ENCODE results near the gene CARMIL3.
"Not testable (repeated sequence)": the region's sequence is repeated elsewhere in the genome, so short reads cannot be mapped to it uniquely, and the experiment has no call there.

The CARMIL3 gene, protein sequence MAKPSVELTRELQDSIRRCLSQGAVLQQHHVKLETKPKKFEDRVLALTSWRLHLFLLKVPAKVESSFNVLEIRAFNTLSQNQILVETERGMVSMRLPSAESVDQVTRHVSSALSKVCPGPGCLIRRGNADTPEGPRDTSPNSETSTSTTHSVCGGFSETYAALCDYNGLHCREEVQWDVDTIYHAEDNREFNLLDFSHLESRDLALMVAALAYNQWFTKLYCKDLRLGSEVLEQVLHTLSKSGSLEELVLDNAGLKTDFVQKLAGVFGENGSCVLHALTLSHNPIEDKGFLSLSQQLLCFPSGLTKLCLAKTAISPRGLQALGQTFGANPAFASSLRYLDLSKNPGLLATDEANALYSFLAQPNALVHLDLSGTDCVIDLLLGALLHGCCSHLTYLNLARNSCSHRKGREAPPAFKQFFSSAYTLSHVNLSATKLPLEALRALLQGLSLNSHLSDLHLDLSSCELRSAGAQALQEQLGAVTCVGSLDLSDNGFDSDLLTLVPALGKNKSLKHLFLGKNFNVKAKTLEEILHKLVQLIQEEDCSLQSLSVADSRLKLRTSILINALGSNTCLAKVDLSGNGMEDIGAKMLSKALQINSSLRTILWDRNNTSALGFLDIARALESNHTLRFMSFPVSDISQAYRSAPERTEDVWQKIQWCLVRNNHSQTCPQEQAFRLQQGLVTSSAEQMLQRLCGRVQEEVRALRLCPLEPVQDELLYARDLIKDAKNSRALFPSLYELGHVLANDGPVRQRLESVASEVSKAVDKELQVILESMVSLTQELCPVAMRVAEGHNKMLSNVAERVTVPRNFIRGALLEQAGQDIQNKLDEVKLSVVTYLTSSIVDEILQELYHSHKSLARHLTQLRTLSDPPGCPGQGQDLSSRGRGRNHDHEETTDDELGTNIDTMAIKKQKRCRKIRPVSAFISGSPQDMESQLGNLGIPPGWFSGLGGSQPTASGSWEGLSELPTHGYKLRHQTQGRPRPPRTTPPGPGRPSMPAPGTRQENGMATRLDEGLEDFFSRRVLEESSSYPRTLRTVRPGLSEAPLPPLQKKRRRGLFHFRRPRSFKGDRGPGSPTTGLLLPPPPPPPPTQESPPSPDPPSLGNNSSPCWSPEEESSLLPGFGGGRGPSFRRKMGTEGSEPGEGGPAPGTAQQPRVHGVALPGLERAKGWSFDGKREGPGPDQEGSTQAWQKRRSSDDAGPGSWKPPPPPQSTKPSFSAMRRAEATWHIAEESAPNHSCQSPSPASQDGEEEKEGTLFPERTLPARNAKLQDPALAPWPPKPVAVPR (N-terminal part only)

DNA sequence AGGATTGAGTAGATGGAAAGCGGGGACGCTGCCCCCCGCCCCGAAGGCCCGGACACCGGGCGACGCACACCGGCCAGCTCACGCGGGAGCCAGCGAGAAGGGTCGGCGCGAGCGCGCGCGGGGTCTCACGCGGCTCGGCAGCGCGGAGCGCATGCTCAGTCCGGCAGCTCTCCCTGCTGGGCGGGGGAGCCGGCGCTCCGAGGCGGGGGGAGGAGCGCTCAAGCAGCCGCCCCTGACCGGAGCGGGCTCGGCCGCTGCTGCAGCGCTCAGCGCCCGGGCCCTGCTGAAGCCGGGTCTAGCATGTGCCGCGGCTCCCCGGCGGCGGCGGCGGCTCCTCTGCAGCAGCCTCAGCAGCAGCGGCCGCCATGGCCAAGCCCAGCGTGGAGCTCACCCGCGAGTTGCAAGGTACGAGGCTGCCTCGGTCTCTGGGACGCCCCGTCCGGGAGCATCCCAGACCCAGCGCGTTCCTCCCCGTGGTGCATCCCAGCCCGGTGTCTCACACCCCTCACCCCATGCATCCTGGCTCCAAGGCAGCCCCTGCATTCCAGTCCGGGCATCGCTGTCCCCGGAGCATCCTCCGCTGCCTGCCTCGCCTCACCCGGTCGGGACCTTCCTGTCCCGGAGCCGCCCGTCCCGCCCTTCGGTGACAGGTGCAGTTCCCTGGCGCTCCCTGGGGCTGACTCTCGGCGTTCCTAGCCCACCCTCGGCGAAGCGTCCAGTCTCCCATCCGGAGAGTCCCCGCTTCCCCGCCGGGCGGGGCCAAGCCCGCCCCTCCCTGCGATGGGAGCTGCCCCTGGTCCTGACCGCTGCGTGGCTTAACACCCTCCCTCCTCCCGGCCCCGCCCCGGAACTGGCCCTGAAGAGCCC lies at the start of gene CARMIL3:
TSS of gene CARMIL3 (plus strand) at position 221 of the 867 bp plus-strand sequence. CDS start at position 366, 145 bp downstream.
- peak; percentile 63 to 85 (median 65) for DNase-seq

DNA sequence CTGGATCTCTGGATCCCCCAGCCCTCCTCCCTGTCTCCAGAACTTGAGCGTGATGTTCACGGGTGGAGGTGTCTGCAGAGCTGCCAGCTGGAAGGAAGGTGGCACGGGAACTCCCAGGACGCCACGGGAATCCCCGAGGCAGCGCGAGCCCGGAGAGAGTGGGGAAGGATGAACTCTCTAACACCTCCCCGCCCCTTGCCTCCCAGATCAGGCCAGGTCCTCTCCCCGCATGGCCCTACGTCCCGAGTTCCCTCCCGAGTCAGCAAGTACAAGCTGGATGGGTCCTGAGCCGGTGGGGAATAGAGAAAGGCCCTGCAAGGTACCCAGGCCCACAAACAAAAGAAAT lies 45.4 kb upstream of the CARMIL3 start:
- DNase-seq = not testable (repeated sequence)

DNA sequence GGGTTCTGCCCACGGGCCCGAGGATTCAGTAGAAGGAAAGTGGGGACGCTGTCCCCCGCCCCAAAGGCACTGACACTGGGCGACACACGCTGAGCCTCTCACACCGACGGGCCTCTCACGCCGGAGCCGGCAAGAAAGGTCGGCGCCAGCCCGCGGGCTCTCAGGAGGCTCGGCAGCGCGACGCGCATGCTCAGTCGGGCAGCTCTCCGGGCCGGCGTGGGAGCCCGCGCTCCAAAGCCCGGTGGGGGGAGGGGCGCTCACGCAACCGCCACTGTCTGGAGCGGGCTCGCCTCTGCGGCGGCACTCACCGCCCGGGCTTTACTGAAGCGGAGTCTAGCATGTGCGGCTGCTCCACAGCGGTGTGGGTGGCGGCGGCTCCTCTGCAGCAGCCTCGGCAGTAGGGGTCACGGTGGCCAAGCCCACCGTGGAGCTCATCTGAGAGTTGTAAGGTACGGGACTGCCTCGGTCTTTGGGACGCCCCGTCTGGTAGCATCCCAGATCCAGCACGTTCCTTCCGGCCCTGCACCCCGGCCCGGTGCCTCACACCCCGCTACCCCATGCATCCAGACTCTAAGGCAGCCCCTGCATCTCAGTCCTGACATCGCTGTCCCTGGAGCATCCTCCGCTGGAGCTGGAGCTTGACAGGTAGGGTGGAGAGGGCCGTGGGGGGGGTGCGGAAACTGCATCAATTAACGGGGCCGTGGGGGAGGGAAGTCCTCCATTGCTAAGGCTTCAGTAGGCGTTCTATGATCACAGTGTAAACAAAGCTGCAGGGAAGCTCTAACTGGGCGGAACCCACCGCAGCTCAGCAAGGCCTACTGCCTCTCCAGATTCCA lies 44.8 kb upstream of the CARMIL3 start:
- DNase-seq = peak in 2 of 3 donors; percentile 25 to 65

DNA sequence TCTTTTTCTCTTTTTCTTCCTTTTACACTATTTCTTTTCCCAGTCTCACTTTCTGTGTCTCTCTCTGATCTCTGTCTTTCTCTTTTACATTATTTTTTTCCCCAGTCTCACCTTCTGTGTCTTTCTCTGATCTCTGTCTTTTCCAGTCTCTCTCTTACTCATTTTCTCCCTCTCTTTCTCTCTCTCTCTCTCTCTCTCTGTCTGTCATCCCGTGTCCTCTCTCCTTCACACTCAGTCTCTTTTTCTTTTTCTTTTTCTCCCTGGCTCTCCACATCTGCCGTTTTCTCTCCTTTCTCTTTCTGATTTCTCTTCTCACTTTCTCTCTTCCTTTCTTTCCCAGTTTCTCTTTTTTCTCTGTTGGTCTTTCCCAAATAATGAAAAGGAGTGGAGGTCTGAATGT lies 40.8 kb upstream of the CARMIL3 start:
- DNase-seq = no peak

DNA sequence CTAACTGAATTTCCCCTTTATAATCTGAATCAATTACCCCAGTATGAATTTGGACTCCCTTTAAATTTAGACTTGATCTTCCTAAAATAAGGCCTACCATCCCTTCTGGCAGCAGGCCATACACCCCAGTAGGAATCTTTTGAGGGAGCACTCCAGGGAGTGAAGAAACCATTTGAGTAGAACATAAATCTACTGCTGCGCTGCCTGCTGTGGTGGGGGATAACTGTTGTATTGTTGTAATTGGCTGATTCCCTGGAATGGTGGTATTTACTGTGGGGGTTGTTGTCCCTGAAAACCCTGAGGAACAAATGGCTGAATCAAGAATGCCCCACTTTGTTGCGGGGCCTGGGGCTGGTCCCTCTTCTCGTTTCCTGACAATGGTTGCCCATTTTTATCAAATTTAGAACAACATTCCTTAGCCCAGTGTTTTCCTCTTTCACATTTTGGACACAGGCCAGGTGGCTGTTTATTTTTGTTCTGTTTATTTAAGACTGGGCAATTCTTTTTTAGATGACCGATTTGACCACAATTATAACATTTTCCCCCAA lies 39.0 kb upstream of the CARMIL3 start:
- DNase-seq = not testable (repeated sequence)

DNA sequence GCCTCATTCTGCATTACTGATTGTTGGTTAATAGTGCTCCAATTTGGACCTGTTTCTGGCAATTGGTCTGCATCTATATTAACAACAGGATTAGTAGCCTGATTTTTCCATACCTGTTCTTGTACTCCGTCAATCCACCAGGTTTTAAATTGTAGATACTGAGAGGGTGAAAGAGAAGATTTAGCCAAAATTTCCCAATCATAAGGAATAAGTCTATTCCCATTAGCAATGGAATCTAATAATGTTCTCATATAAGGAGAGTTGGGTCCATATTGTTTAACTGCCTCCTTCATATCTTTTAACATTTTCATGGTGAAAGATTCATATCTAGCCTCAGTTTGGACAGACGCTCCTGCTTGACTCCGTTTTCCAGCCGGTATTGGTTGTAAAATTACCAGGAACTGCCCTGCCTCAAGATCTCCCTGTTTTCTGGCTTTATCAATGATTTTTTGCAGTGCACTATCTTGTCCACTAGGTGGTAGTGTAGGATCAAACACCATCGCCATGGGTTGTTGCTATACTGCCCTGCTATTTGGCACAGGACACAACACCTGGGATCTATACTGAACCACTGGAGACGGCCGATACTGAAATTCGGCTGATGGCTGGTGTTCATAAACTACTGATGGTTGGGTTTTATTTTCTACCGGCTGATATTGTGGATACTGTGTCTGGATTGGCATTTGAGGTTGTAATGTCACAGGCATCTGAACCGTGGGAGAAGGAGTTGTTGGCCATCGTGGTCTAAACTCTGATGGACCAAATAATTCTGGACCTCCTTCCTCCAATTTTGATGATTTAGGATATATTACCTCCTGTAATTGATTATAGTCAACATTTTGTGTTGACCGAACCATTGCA lies 37.9 kb upstream of the CARMIL3 start:
- peak; percentile 70 to 86 (median 76) for DNase-seq

DNA sequence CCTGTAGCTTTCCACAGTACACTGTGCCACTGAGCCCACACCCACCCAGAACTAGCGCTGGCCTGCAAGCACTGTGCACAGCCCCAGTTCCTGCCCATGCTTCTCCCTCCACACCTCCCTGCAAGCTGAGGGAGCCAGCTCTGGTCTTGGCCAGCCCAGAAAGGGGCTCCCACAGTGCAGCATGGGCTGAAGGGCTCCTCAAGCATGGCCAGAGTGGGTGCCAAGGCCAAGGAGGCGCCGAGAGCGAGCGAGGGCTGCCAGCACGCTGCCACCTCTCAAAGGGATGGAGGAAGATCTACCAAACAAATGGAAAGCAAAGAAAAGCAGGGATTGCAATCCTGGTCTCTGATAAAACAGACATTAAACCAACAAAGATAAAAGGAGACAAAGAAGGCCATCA lies 36.1 kb upstream of the CARMIL3 start:
- not testable (repeated sequence) for DNase-seq

DNA sequence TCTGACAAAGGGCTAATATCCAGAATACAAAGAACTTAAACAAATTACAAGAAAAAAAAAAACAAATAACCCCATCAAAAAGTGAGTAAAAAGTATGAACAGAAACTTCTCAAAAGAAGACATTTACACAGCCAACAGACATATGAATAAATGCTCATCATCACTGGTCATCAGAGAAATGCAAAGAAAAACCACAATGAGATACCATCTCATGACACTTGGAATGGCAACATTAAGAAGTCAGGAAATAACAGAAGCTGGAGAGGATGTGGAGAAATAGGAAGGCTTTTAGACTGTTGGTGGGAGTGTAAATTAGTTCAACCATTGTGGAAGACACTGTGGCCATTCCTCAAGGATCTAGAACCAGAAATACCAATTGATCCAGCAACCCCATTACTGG lies 32.8 kb upstream of the CARMIL3 start:
- peak; percentile 44 to 77 (median 70) for DNase-seq

DNA sequence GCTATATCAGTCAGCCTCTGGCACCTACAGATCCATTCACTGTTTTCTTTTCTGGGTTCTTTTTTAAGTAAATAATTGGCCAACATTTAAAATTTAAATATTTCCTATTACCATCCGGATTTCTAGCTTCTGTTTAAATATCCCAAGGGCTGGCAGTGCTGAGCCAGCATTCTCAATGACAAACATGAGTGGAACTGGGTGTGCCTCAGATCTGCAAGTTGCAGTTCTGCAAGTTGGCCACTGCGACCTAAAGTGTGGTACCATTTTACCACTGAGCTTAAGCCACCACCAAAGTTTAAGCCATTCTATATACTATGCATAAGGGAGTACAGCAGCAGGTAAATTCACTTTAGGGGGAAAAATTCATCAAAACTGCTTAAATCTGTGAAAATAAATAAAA lies 31.9 kb upstream of the CARMIL3 start:
- DNase-seq = peak; percentile 22 to 35 (median 30)

DNA sequence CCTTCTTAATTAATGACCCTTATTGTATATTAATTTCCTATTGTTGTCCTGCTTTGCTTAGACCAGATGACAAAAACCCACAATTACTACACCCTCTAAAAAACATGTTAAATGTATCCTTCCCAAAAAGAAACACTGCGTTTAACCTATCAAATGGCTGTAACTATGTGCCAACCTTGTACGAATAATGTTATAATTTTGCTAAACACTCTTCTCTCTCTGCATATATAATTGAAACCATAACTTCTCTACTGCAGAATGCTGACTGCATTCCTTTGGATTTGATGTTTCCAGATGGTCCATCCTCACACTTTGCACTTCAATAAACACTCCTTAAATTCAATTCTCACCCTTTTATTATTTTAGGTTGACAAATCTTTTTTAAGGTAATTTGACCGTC lies 31.3 kb upstream of the CARMIL3 start:
- DNase-seq = not testable (repeated sequence)

DNA sequence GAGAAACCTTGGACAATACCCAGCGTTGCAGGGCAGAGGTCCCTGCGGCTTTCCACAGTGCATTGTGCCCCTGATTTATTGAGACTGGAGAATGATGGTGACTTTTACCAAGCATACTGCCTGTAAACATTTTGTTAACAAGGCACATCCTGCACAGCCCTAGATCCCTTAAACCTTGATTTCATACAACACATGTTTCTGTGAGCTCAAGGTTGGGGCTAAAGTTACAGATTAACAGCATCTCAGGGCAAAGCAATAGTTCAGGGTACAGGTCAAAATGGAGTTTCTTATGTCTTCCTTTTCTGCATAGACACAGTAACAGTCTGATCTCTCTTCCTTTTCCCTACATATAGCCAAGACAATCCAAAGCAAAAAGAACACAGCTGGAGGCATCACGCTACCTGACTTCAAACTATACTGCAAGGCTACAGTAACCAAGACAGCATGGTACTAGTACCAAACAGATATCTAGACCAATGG lies 26.8 kb upstream of the CARMIL3 start:
- DNase-seq = peak in 1 of 3 donors; percentile 6

DNA sequence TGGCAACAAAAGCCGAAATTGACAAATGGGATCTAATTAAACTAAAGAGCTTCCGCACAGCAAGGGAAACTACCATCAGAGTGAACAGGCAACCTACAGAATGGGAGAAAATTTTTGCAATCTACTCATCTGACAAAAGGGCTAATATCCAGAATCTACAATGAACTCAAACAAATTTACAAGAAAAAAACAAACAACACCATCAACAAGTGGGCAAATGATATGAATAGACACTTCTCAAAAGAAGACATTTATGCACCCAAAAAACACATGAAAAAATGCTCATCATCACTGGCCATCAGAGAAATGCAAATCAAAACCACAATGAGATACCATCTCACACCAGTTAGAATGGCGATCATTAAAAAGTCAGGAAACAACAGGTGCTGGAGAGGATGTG lies 22.1 kb upstream of the CARMIL3 start:
- not testable (repeated sequence) for DNase-seq

DNA sequence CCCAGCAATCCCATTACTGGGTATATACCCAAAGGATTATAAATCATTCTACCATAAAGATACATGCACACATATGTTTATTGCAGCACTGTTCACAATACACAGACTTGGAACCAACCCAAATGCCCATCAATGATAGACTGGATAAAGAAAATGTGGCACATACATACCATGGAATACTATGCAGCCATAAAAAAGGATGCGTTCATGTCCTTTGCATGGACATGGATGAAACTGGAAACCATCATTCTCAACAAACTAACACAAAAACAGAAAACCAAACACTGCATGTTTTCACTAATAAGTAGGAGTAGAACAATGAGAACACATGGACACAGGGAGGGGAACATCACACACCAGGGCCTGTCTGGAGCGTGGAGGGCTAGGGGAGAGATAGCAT lies 20.5 kb upstream of the CARMIL3 start:
- peak in 1 of 3 donors; percentile 7 for DNase-seq

DNA sequence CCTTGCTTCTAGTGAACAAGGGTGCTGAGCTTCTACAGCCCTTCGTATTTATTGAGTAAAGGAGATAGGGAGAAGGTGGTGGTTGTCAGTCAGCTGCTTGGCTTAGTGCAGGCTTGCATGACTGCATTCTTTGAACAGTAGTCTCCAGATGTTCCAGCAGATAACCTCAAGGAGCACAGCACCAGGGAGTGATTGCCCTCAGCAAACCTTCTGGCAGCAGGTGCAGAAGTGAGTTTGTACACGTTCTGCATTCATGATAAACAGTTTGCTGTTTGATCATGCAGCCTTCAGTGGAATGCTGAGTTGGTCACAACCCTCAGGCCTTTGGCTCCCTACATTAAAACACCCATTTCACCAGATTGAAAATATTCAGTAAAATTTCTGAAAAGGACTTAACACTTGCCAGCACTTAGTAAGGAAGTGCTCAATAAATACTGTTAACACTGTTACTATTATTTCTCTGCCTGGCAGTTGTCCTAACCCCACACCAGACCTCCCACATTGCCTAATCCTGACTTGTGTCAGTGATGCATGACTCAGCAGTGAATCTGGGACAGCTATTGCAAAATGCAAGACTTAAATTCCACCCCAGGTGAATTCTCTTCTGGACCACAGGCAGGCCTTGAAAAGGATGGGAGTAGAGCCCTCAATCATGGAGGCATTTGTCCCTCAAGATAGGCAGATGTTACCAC lies 18.9 kb upstream of the CARMIL3 start:
- DNase-seq = peak; percentile 77 to 86 (median 86)

DNA sequence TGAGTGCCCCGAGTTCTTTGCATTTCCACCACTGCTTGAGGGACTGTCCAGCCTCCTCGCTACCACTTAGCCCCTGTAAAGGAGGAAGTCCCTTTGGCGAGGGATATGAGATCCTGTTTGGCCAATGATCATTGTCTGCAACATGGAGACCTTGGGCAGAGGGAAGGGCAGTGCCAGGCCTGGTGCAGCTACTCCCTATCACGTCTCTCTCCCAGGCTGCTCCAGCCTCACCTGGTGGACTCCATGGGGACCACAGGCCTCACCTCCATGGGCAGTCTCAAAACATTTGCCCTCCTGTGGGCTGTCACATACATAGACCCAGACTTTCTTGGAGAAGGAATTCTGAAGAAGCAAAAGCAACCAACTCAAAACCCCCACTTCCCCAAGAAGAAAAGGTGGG lies 16.0 kb upstream of the CARMIL3 start:
- DNase-seq = peak; percentile 19 to 47 (median 29)

DNA sequence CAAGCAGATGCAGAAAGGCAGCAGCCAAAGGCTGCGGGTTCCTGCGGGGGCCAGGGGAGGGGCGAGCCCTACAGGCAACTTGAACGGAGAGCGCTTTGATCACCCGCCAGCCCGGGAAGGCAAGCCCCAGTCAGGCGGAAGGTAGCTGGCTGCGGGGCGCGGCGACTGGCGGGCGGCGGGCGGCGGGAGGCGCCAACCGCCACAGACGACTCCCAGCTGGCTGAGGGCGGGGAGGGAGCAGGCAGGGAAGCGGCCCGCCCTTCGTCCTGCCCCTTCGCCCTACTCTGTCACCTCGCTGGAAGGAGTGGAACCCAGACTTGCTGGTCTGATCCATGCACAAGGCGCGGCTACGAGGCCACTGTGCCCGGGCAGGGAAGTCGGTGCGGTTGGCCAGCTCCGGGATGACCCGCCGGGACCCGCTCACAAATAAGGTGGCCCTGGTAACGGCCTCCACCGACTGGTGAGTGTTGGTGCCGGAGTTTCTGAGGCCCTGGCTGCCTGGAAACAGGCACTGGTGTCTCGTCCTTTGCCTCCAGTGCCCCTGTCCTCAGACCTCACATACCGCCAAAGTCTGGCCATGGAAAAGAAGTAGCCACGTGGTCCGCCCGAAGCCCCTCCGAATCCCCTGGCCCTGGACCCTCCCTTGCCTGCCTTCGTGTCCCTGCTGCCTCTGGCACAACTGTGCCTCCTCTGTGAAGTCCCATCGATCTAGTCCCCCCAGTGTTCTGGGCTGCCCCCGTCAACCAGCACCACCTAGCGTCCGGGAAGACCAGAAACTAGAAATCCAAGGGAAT lies 15.4 kb upstream of the CARMIL3 start:
- peak; percentile 71 to 88 (median 81) for DNase-seq

DNA sequence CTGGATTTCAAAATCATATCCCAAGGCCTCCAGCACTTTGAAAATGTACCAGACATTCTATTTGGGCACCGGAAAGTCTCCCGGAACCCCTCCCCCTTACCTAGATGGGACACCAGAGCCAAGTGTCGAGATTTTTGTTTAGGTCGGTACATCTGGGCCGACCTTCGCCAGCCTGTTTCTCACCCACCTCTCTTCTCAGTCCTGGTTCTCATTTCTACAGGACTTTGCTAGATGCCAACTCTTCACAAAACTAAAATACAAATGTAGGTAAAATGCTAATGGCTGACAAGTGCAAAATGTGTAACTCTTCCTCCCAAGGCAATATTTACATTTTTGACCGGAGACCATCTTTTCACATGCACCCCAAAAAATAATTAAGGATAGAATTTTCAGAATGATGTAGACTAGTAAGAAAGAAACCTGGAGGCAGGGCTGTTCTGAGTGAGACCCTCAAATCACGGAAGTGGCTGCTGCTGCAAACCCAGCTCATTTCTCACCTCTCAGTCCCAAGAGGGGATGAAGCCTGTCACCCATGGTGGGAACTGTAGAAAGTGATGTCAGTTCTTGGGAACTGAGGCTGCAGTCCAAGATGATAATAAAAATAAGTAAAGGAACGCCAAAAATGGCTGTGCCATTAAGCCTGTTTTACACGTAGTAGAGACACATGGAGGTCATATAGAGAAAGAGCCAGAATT lies 14.7 kb upstream of the CARMIL3 start:
- DNase-seq = not testable (repeated sequence)
